Urinary bladder (tissue), 4 donors: Measurements from ENCODE around the gene FFAR1. TPM values are rescaled to one million over a fixed set of nuclear protein-coding genes. Genes with fewer than 3 reads are reported as not detected.

Experiments
- DNase-seq: peaks from one replicate; pipeline ENCODE4 v3.0.0-alpha.2; 2015; ENCODE audit errors: extremely low spot score
- H3K27ac ChIP-seq: one replicate; pipeline ENCODE4 v1.5.1; 2013; ENCODE audit warnings: low read depth, mild to moderate bottlenecking, moderate library complexity
- H3K36me3 ChIP-seq: one replicate; pipeline ENCODE4 v1.6.1; 2013; ENCODE audit warnings: mild to moderate bottlenecking, moderate library complexity; ENCODE audit not compliant: insufficient read depth
- H3K4me1 ChIP-seq: one replicate; pipeline ENCODE4 v1.6.1; 2013; ENCODE audit warnings: mild to moderate bottlenecking, moderate library complexity; ENCODE audit not compliant: insufficient read depth
- H3K4me3 ChIP-seq: one replicate; pipeline ENCODE4 v1.5.1; 2013; ENCODE audit warnings: low read depth, low read length
- WGBS: extraction: QIAGEN DNeasy Blood & Tissue Kit; methylation state at CpG from one replicate; pipeline ENCODE4 v1.1.7; 2013; 5-methylcytosine and 5-hydroxymethylcytosine counted together
- polyA plus RNA-seq: library from polyadenylated mRNA; stranded (reverse); fragments of 200-250 nt; gene quantifications from one replicate; pipeline ENCODE4 v1.2.3, GENCODE V29; 2013
- total RNA-seq: library from RNA; depleted of rRNA; stranded (reverse); fragments of >200 nt; gene quantifications from one replicate; pipeline ENCODE4 v1.2.3, GENCODE V29; 2014
- donor health status: healthy with polysubstance abuse.
- donor health status: healthy.

Gene FFAR1
- total and polyA plus RNA-seq, 2 donors: not detected

DNA sequence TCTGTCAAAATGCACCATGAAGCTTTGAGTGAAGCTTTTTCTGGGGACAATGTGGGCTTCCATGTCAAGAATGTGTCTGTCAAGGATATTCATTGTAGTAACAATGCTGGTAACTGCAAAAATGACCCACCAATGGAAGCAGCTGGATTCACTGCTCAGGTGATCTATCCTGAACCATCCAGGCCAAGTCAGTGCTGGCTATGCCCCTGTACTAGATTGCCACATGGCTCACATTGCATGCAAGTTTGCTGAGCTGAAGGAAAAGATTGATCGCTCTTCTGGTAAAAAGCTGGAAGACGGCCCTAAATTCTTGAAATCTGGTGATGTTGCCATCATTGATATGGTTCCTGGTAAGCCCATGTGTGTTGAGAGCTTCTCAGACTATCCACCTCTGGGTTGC lies 35.8 kb downstream of the FFAR1 start:
- no peak overlapping the region for H3K4me3 ChIP-seq
- no peaks in the 10 kb centered on the region for H3K36me3 ChIP-seq
- H3K27ac ChIP-seq: no peak overlapping the region
- DNase-seq: no peak
- no peaks in the 10 kb centered on the region for H3K4me1 ChIP-seq
- 95% methylated on average over 2 of the region's 2 CpGs for WGBS

DNA sequence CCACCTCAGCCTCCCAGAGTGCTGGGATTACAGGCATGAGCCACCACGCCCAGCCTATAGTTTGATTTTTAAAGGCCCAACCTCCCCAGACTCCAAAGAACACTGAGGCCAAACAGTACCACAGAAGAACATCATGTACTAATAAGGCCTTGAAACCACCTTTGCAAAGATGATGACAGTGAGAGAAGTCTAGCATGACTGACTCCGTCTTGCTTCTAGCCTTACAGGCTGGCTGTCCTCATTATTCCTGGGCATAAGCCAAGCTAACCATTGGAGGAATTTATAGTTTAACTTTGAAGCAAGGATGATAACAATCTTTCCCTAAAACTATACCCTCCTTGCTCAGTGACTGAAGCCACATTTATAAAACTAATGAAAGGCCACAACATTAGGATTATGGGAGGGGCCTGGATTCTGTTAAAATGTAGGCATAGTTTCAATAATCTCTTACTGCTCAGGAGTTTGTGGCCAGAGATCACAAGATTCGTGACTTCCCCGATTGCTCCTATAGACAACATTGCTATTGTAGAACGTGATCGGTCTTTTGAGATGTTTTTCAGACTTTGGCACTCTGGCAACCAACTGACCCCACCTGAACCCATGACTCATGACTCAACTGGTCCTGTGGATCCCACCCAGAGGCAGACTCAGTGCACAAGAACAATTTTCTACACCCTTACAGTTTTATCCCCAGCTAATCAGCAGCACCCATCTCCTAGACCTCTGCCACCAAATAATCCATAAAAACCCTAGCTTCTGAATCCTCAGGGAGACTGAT lies 40.8 kb downstream of the FFAR1 start:
- H3K4me3 ChIP-seq: no peak overlapping the region
- H3K36me3 ChIP-seq: no peaks in the 10 kb centered on the region
- 53% methylated on average over 6 of the region's 6 CpGs for WGBS
- no peaks in the 10 kb centered on the region for H3K4me1 ChIP-seq
- no peak for DNase-seq
- H3K27ac ChIP-seq: no peak overlapping the region

GRCh38 chr19:35389192-35389861 lies 41.6 kb downstream of the FFAR1 start:
- H3K36me3 ChIP-seq: no peaks in the 10 kb centered on the region
- WGBS: 78% methylated on average over 6 of the region's 6 CpGs
- no peak overlapping the region for H3K4me3 ChIP-seq
- no peak overlapping the region for H3K27ac ChIP-seq
- H3K4me1 ChIP-seq: no peaks in the 10 kb centered on the region
- no peak for DNase-seq

- no peak overlapping the region for H3K4me3 ChIP-seq
- no peak for DNase-seq
- H3K4me1 ChIP-seq: no peaks in the 10 kb centered on the region
- 70% methylated on average over 5 of the region's 5 CpGs for WGBS
- H3K36me3 ChIP-seq: no peaks in the 10 kb centered on the region
- no peak overlapping the region for H3K27ac ChIP-seq
Observed at GRCh38 chr19:35392742-35393715, 45.3 kb downstream of the FFAR1 start.

DNA sequence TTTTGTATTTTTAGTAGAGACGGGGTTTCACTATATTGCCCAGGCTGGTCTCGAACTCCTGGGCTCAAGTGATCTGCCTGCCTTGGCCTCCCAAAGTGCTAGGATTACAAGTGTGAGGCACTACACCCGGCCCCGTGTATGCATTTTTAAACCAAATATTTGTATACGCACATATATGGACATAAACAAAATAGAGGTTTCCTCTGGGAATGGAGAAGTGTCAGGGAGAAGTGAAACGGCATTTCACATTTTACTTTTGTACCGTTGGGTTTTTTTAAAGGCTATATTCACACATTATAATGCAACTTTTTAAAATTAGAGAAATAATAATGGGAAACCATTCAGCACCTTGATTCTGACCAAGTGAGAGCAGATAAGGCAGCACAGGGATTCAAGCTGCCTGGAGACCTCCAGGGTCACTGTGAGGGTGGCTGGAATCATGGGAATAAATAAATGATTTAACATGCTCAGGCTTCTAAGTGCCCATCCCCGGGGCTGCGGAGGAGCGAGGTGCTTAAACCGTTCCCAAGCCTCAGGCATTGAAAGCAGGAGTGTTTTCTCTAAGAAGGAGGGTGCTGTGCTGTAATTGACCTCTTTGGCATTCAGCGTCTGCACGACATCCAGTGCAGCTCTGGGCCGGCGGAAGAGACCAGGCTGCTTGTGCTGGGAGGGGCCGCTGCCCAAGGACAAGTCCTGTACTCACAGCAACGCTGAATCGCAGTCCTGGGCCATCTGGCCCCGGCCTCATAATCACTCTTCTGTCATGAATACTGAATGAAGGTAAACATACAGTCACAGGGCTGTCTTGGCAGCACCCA lies 47.9 kb downstream of the FFAR1 start:
- no peak for DNase-seq
- no peak overlapping the region for H3K4me3 ChIP-seq
- no peaks in the 10 kb centered on the region for H3K36me3 ChIP-seq
- no peak overlapping the region for H3K27ac ChIP-seq
- WGBS: 42% methylated on average over 19 of the region's 19 CpGs
- no peaks in the 10 kb centered on the region for H3K4me1 ChIP-seq

- no peak overlapping the region for H3K27ac ChIP-seq
- no peaks in the 10 kb centered on the region for H3K36me3 ChIP-seq
- DNase-seq: no peak
- no peaks in the 10 kb centered on the region for H3K4me1 ChIP-seq
- H3K4me3 ChIP-seq: no peak overlapping the region
- 94% methylated on average over 14 of the region's 14 CpGs for WGBS
Observed at GRCh38 chr19:35396240-35396885, 48.7 kb downstream of the FFAR1 start.

- H3K27ac ChIP-seq: no peak overlapping the region
- DNase-seq: no peak
- 82% methylated on average over 6 of the region's 6 CpGs for WGBS
- H3K4me3 ChIP-seq: no peak overlapping the region
- H3K4me1 ChIP-seq: no peaks in the 10 kb centered on the region
- H3K36me3 ChIP-seq: no peaks in the 10 kb centered on the region
Observed at GRCh38 chr19:35397064-35397463, 49.4 kb downstream of the FFAR1 start.

Other genes with a start within 250 kb of the FFAR1 start
- 62.3 TPM for gene FXYD3, start 232.1 kb upstream of the FFAR1 start, total RNA-seq
- 170 TPM for gene FXYD3, start 232.1 kb upstream of the FFAR1 start, polyA plus RNA-seq
- gene LGI4, start 212.8 kb upstream of the FFAR1 start, total RNA-seq: 5.9 TPM
- gene LGI4, start 212.8 kb upstream of the FFAR1 start, polyA plus RNA-seq: 48.4 TPM
- gene FXYD1, start 209.1 kb upstream of the FFAR1 start, total RNA-seq: 26.9 TPM
- 121 TPM for gene FXYD1, start 209.1 kb upstream of the FFAR1 start, polyA plus RNA-seq
- gene FXYD7, start 204.6 kb upstream of the FFAR1 start, total RNA-seq: 0.26 TPM
- 0.57 TPM for gene FXYD7, start 204.6 kb upstream of the FFAR1 start, polyA plus RNA-seq
- gene FXYD5, start 193.2 kb upstream of the FFAR1 start, total RNA-seq: 6.6 TPM
- gene FXYD5, start 193.2 kb upstream of the FFAR1 start, polyA plus RNA-seq: 105 TPM
- not detected for gene FAM187B, start 119.2 kb upstream of the FFAR1 start, total RNA-seq
- gene FAM187B, start 119.2 kb upstream of the FFAR1 start, polyA plus RNA-seq: not detected
- 4.2 TPM for gene LSR, start 98.9 kb upstream of the FFAR1 start, total RNA-seq
- gene LSR, start 98.9 kb upstream of the FFAR1 start, polyA plus RNA-seq: 27.9 TPM
- gene USF2, start 78.9 kb upstream of the FFAR1 start, total RNA-seq: 27.4 TPM
- 142 TPM for gene USF2, start 78.9 kb upstream of the FFAR1 start, polyA plus RNA-seq
- not detected for gene HAMP, start 65.4 kb upstream of the FFAR1 start, total RNA-seq
- gene HAMP, start 65.4 kb upstream of the FFAR1 start, polyA plus RNA-seq: 0.19 TPM
- gene MAG, start 55.7 kb upstream of the FFAR1 start, total RNA-seq: 6.1 TPM
- gene MAG, start 55.7 kb upstream of the FFAR1 start, polyA plus RNA-seq: 0.20 TPM
- 8.8 TPM for gene CD22, start 18.7 kb upstream of the FFAR1 start, total RNA-seq
- gene CD22, start 18.7 kb upstream of the FFAR1 start, polyA plus RNA-seq: 1.6 TPM
- gene FFAR3, start 10.6 kb downstream of the FFAR1 start, total RNA-seq: 0.16 TPM
- gene FFAR3, start 10.6 kb downstream of the FFAR1 start, polyA plus RNA-seq: 0.68 TPM
- not detected for gene GPR42, start 23.2 kb downstream of the FFAR1 start, total RNA-seq
- gene GPR42, start 23.2 kb downstream of the FFAR1 start, polyA plus RNA-seq: 0.14 TPM
- 0.69 TPM for gene FFAR2, start 100.4 kb downstream of the FFAR1 start, total RNA-seq
- 0.05 TPM for gene FFAR2, start 100.4 kb downstream of the FFAR1 start, polyA plus RNA-seq
- gene KRTDAP, start 142.6 kb downstream of the FFAR1 start, total RNA-seq: not detected
- gene KRTDAP, start 142.6 kb downstream of the FFAR1 start, polyA plus RNA-seq: not detected
- gene DMKN, start 165.7 kb downstream of the FFAR1 start, total RNA-seq: 10.7 TPM
- 17.5 TPM for gene DMKN, start 165.7 kb downstream of the FFAR1 start, polyA plus RNA-seq
- not detected for gene SBSN, start 180.4 kb downstream of the FFAR1 start, total RNA-seq
- 0.15 TPM for gene SBSN, start 180.4 kb downstream of the FFAR1 start, polyA plus RNA-seq
- not detected for gene GAPDHS, start 185.6 kb downstream of the FFAR1 start, total RNA-seq
- not detected for gene GAPDHS, start 185.6 kb downstream of the FFAR1 start, polyA plus RNA-seq
- gene TMEM147, start 197.7 kb downstream of the FFAR1 start, total RNA-seq: 57.0 TPM
- gene TMEM147, start 197.7 kb downstream of the FFAR1 start, polyA plus RNA-seq: 141 TPM
- gene ATP4A, start 215.8 kb downstream of the FFAR1 start, total RNA-seq: not detected
- gene ATP4A, start 215.8 kb downstream of the FFAR1 start, polyA plus RNA-seq: not detected
- not detected for gene PMIS2, start 238.3 kb downstream of the FFAR1 start, total RNA-seq
- gene PMIS2, start 238.3 kb downstream of the FFAR1 start, polyA plus RNA-seq: not detected